HepG2 (cell line): ENCODE data around the gene NUDT16. TPM values are rescaled to one million over a fixed set of nuclear protein-coding genes. Genes with fewer than 3 reads are reported as not detected.
A peak's percentile ranks its signal among the peaks of the same experiment; 100 is the strongest.

ENCODE experiments used
- ARID4A ChIP-seq: sonication (generic); formaldehyde crosslinking; IDR thresholded peaks from 2 replicates; pipeline ENCODE4 v1.5.0; 2020; ENCODE audit warnings: mild to moderate bottlenecking, missing genetic modification reagents, borderline replicate concordance
- GFI1 ChIP-seq: sonication (generic); formaldehyde crosslinking; IDR thresholded peaks from 2 replicates; pipeline ENCODE4 v1.5.0; 2020; ENCODE audit warnings: missing genetic modification reagents, mild to moderate bottlenecking, borderline replicate concordance
- HOXA7 ChIP-seq: sonication (generic); formaldehyde crosslinking; IDR thresholded peaks from 2 replicates; pipeline ENCODE4 v1.8.1; 2022; ENCODE audit warnings: mild to moderate bottlenecking, missing genetic modification reagents, moderate library complexity
- NFKB2 ChIP-seq: sonication (generic); formaldehyde crosslinking; IDR thresholded peaks from 2 replicates; pipeline ENCODE4 v1.4.0; 2020; ENCODE audit warnings: missing genetic modification reagents, borderline replicate concordance
- NFRKB ChIP-seq: fragments of 450-650 bp; IDR thresholded peaks from 2 replicates; pipeline ENCODE4 v1.6.1; 2017
- PBX3 ChIP-seq: sonication (generic); formaldehyde crosslinking; IDR thresholded peaks from 2 replicates; pipeline ENCODE4 v1.8.1; 2023; ENCODE audit warnings: missing genetic modification reagents, inconsistent platforms, borderline replicate concordance
- PHF5A ChIP-seq: IDR thresholded peaks from one replicate; pipeline ENCODE4 v1.6.1; 2018; ENCODE audit warnings: low read depth, missing genetic modification reagents; ENCODE audit not compliant: unreplicated experiment
- RARG ChIP-seq: sonication (generic); formaldehyde crosslinking; IDR thresholded peaks from 2 replicates; pipeline ENCODE4 v1.4.0; 2020; ENCODE audit warnings: low read depth, mild to moderate bottlenecking, missing genetic modification reagents
- RELA ChIP-seq: sonication (generic); formaldehyde crosslinking; IDR thresholded peaks from 2 replicates; pipeline ENCODE4 v1.4.0; 2020; ENCODE audit warnings: missing genetic modification reagents
- SRSF1 ChIP-seq: fragments of 200-400 bp; formaldehyde crosslinking; optimal IDR thresholded peaks from 2 replicates; pipeline ENCODE3; 2017; ENCODE audit warnings: mild to moderate bottlenecking, low read depth, low read length, moderate library complexity
- TIGD3 ChIP-seq: sonication (generic); formaldehyde crosslinking; IDR thresholded peaks from 2 replicates; pipeline ENCODE4 v1.5.1; 2020; ENCODE audit warnings: mild to moderate bottlenecking, missing genetic modification reagents, borderline replicate concordance
- ZFP36 ChIP-seq: fragments of 150-350 bp; IDR thresholded peaks from 2 replicates; pipeline ENCODE4 v1.6.1; 2018; ENCODE audit warnings: borderline replicate concordance, low read length, low read depth; ENCODE audit not compliant: partially characterized antibody
- ZFY ChIP-seq: sonication (generic); formaldehyde crosslinking; IDR thresholded peaks from 2 replicates; pipeline ENCODE4 v1.4.0; 2020; ENCODE audit warnings: missing genetic modification reagents
- ZNF205 ChIP-seq: IDR thresholded peaks from 2 replicates; pipeline ENCODE4 v1.6.1; 2018; ENCODE audit warnings: missing biosample characterization, missing genetic modification reagents
- ZNF329 ChIP-seq: sonication (generic); formaldehyde crosslinking; IDR thresholded peaks from 2 replicates; pipeline ENCODE4 v1.9.0; 2021; ENCODE audit warnings: low read depth, mild to moderate bottlenecking, missing genetic modification reagents
- ZNF354B ChIP-seq: sonication (generic); formaldehyde crosslinking; IDR thresholded peaks from 2 replicates; pipeline ENCODE4 v1.8.0; 2022; ENCODE audit warnings: mild to moderate bottlenecking, missing genetic modification reagents
- ZNF552 ChIP-seq: sonication (generic); formaldehyde crosslinking; IDR thresholded peaks from 2 replicates; pipeline ENCODE4 v1.9.0; 2022; ENCODE audit warnings: missing genetic modification reagents, mild to moderate bottlenecking, borderline replicate concordance
- ZNF589 ChIP-seq: sonication (generic); formaldehyde crosslinking; conservative IDR thresholded peaks from 2 replicates; pipeline ENCODE4 v1.8.0; 2022; ENCODE audit warnings: mild to moderate bottlenecking, moderate library complexity, missing genetic modification reagents
- ZNF609 ChIP-seq: sonication (generic); formaldehyde crosslinking; IDR thresholded peaks from 2 replicates; pipeline ENCODE4 v1.4.0; 2020; ENCODE audit warnings: mild to moderate bottlenecking, missing genetic modification reagents, borderline replicate concordance
- ZSCAN12 ChIP-seq: sonication (generic); formaldehyde crosslinking; IDR thresholded peaks from 2 replicates; pipeline ENCODE4 v1.9.0; 2021; ENCODE audit warnings: mild to moderate bottlenecking, missing genetic modification reagents
- polyA plus RNA-seq, 8 experiments: library from polyadenylated mRNA; depleted of rRNA in 3 of 8; stranded (reverse) in 7 of 8; unstranded in 1 of 8; fragments of >200 nt; fragmentation: Illumina TruSeq in 4 of 8; extraction: Trizol in 4 of 8; gene quantifications; 2 replicates each; pipeline versions ENCODE4 v1.2.1 to v1.2.3, GENCODE V29; 2011 to 2016; ENCODE audit warnings: low read depth in 4 of 8, missing spikeins in 1 of 8, mixed read lengths in 1 of 8; ENCODE audit not compliant: insufficient read depth in 1 of 8
- total RNA-seq, 5 experiments: library from RNA; depleted of rRNA; stranded (reverse); fragments of >200 nt; fragmentation: Illumina TruSeq; extraction: Trizol; gene quantifications; 2 replicates each; pipeline ENCODE4 v1.2.3, GENCODE V29; 2016; ENCODE audit warnings: low read depth in 1 of 5

The NUDT16 gene
- total and polyA plus RNA-seq, 2 of the 13 experiments (the other 11 are each of a cell fraction or from before 2014, with no cell fraction given) = 5.4 to 14.8 TPM

- peak; percentile 83 for TF ChIP-seq ZNF609 (CRISPR knock-in tag)
- TF ChIP-seq ZNF205 = no peak
- TF ChIP-seq NFRKB = no peak
- no peak for TF ChIP-seq TIGD3 (CRISPR knock-in tag)
- no peak for TF ChIP-seq ZNF589
- TF ChIP-seq PHF5A (CRISPR knock-in tag) = no peak
- no peak for TF ChIP-seq ZNF329 (CRISPR knock-in tag)
- TF ChIP-seq SRSF1 = no peak
- no peak for TF ChIP-seq ZFY
- no peak for TF ChIP-seq ZNF354B (CRISPR knock-in tag)
- TF ChIP-seq ZNF552 (CRISPR knock-in tag) = no peak
- no peak for TF ChIP-seq RARG (CRISPR knock-in tag)
- no peak for TF ChIP-seq ZFP36
- peak; percentile 76 for TF ChIP-seq GFI1 (CRISPR knock-in tag)
- TF ChIP-seq ARID4A (CRISPR knock-in tag) = no peak
- TF ChIP-seq ZSCAN12 (CRISPR knock-in tag) = no peak
- no peak for TF ChIP-seq NFKB2
- TF ChIP-seq HOXA7 = no peak
- no peak for TF ChIP-seq RELA
- TF ChIP-seq PBX3 (CRISPR knock-in tag) = no peak
These were observed 12.8 kb downstream of the NUDT16 start (continued) for GRCh38 chr3:131394400-131394799.
